GM21447 (cell line): ENCODE measurements around the gene SLC24A3.

Experiments used
- ATAC-seq: cut with Tn5 transposase; IDR thresholded peaks from one replicate; pipeline ENCODE4 v1.9.1; 2021; ENCODE audit not compliant: unreplicated experiment

The SLC24A3 gene

GRCh38 chr20:19571996-19572395 lies 359.6 kb downstream of the SLC24A3 start:
- no peak for ATAC-seq

- ATAC-seq, result no peak
Measured at GRCh38 chr20:19577692-19578091, 365.2 kb downstream of the SLC24A3 start.

- no peak for ATAC-seq
Measured at GRCh38 chr20:19582782-19583181, 370.3 kb downstream of the SLC24A3 start.

GRCh38 chr20:19583532-19584175 lies 371.2 kb downstream of the SLC24A3 start:
- ATAC-seq, result no peak

- no peak for ATAC-seq
Measured at GRCh38 chr20:19588241-19588640, 375.8 kb downstream of the SLC24A3 start.

GRCh38 chr20:19588732-19589131 lies 376.3 kb downstream of the SLC24A3 start:
- ATAC-seq, result no peak

- ATAC-seq, result no peak
Measured at GRCh38 chr20:19589787-19590362, 377.4 kb downstream of the SLC24A3 start.

GRCh38 chr20:19590382-19590781 lies 377.9 kb downstream of the SLC24A3 start:
- no peak for ATAC-seq

GRCh38 chr20:19593762-19594161 lies 381.3 kb downstream of the SLC24A3 start:
- ATAC-seq, result no peak

GRCh38 chr20:19594896-19595295 lies 382.5 kb downstream of the SLC24A3 start:
- no peak for ATAC-seq

GRCh38 chr20:19598117-19598850 lies 385.8 kb downstream of the SLC24A3 start:
- ATAC-seq, result no peak

GRCh38 chr20:19599200-19599599 lies 386.8 kb downstream of the SLC24A3 start:
- ATAC-seq, result no peak

GRCh38 chr20:19600042-19600441 lies 387.6 kb downstream of the SLC24A3 start:
- no peak for ATAC-seq

- no peak for ATAC-seq
Measured at GRCh38 chr20:19601126-19601810, 388.8 kb downstream of the SLC24A3 start.

- ATAC-seq, result no peak
Measured at GRCh38 chr20:19602675-19603375, 390.4 kb downstream of the SLC24A3 start.

- no peak for ATAC-seq
Measured at GRCh38 chr20:19603376-19603750, 390.9 kb downstream of the SLC24A3 start.

- ATAC-seq, result no peak
Measured at GRCh38 chr20:19605786-19606485, 393.5 kb downstream of the SLC24A3 start.

GRCh38 chr20:19609642-19610223 lies 397.3 kb downstream of the SLC24A3 start:
- no peak for ATAC-seq

GRCh38 chr20:19615629-19616028 lies 403.2 kb downstream of the SLC24A3 start:
- ATAC-seq, result no peak

GRCh38 chr20:19616081-19616480 lies 403.6 kb downstream of the SLC24A3 start:
- no peak for ATAC-seq
